ENCODE measurements around the gene GJD4.

GJD4 gene

GRCh38 chr10:35569111-35569707, 35.9 kb upstream of the GJD4 start:
- H3K27me3 ChIP-seq (ENCODE audit: control insufficient read depth, insufficient read depth, low read length), result no peaks in the 10 kb centered on the region
- H3K4me1 ChIP-seq (ENCODE audit: control insufficient read depth, low read depth, low read length), result no peaks in the 10 kb centered on the region
- H3K4me3 ChIP-seq (ENCODE audit: low read length), result no peak overlapping the region
- H3K9me3 ChIP-seq (ENCODE audit: control insufficient read depth, low read depth, low read length), result no peaks in the 10 kb centered on the region
- H3K36me3 ChIP-seq (ENCODE audit: control insufficient read depth, low read depth, low read length), result no peaks in the 10 kb centered on the region
- no peak overlapping the region for H3K9ac ChIP-seq (ENCODE audit: low read length)
- no peak overlapping the region for H3K27ac ChIP-seq (ENCODE audit: low read length)

- Histone ChIP-seq H3K36me3 (ENCODE audit: control insufficient read depth, low read depth, low read length) (no peaks in the 10 kb centered on the region), H3K9ac (ENCODE audit: low read length) (no peak overlapping the region), H3K27ac (ENCODE audit: low read length) (no peak overlapping the region), H3K27me3 (ENCODE audit: control insufficient read depth, insufficient read depth, low read length) (no peaks in the 10 kb centered on the region), H3K4me1 (ENCODE audit: control insufficient read depth, low read depth, low read length) (no peaks in the 10 kb centered on the region), H3K4me3 (ENCODE audit: low read length) (no peak overlapping the region), H3K9me3 (ENCODE audit: control insufficient read depth, low read depth, low read length) (no peaks in the 10 kb centered on the region)
Measured at GRCh38 chr10:35569836-35570235, 35.3 kb upstream of the GJD4 start.

DNA sequence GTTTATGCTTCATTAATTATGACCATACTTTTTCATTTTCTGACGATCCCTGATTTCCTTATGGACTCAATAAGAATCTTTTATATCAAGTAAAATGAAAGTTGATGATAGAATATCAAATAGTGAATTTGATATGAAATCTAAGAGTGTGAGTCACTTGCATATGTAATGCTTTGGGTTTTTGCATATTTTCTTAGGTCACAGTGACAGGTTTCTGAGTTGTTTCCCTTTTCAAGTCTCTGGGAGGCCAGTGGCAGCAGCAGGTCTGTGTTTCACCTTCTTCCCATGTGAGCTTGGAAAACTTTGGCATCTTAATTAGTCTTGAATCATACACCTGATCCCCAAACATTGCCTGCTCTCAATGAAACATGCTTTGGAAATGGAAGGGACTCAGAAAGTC, 34.7 kb upstream of the GJD4 start:
- H3K4me3 ChIP-seq (ENCODE audit: low read length), result no peak overlapping the region
- no peaks in the 10 kb centered on the region for H3K27me3 ChIP-seq (ENCODE audit: control insufficient read depth, insufficient read depth, low read length)
- no peaks in the 10 kb centered on the region for H3K4me1 ChIP-seq (ENCODE audit: control insufficient read depth, low read depth, low read length)
- no peak overlapping the region for H3K27ac ChIP-seq (ENCODE audit: low read length)
- no peaks in the 10 kb centered on the region for H3K9me3 ChIP-seq (ENCODE audit: control insufficient read depth, low read depth, low read length)
- no peak overlapping the region for H3K9ac ChIP-seq (ENCODE audit: low read length)
- no peaks in the 10 kb centered on the region for H3K36me3 ChIP-seq (ENCODE audit: control insufficient read depth, low read depth, low read length)

GRCh38 chr10:35572583-35572982, 32.6 kb upstream of the GJD4 start:
- Histone ChIP-seq H3K27me3 (ENCODE audit: control insufficient read depth, insufficient read depth, low read length) (no peaks in the 10 kb centered on the region), H3K9me3 (ENCODE audit: control insufficient read depth, low read depth, low read length) (no peaks in the 10 kb centered on the region), H3K36me3 (ENCODE audit: control insufficient read depth, low read depth, low read length) (no peaks in the 10 kb centered on the region), H3K4me3 (ENCODE audit: low read length) (no peak overlapping the region), H3K9ac (ENCODE audit: low read length) (no peak overlapping the region), H3K27ac (ENCODE audit: low read length) (no peak overlapping the region), H3K4me1 (ENCODE audit: control insufficient read depth, low read depth, low read length) (no peaks in the 10 kb centered on the region)

- Histone ChIP-seq H3K4me1 (ENCODE audit: control insufficient read depth, low read depth, low read length) (no peaks in the 10 kb centered on the region), H3K9me3 (ENCODE audit: control insufficient read depth, low read depth, low read length) (no peaks in the 10 kb centered on the region), H3K27me3 (ENCODE audit: control insufficient read depth, insufficient read depth, low read length) (no peaks in the 10 kb centered on the region), H3K4me3 (ENCODE audit: low read length) (no peak overlapping the region), H3K27ac (ENCODE audit: low read length) (no peak overlapping the region), H3K9ac (ENCODE audit: low read length) (no peak overlapping the region), H3K36me3 (ENCODE audit: control insufficient read depth, low read depth, low read length) (no peaks in the 10 kb centered on the region)
Measured at GRCh38 chr10:35573796-35574195, 31.3 kb upstream of the GJD4 start.

DNA sequence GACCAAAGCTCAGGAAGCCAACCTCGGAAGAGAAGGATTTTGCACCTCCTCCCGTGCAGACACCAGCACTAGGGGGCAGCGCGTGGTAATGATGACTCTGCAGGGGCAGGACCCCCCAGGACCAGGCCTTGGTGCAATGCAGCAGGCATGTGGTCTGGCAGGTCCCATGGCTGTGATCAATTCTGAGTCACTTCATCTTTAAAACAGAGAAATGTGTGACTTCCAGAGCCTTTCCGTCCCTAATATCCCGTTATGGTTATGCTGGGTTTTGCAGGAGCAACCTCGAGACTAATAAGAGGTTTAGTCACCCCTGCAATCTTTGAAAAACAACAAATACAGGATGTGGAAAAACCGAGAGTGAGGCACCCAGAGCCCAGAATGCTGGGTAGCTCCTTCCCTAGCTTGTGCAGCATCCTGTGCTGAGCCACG, 30.2 kb upstream of the GJD4 start:
- Histone ChIP-seq H3K4me1 (ENCODE audit: control insufficient read depth, low read depth, low read length) (no peaks in the 10 kb centered on the region), H3K9ac (ENCODE audit: low read length) (no peak overlapping the region), H3K27me3 (ENCODE audit: control insufficient read depth, insufficient read depth, low read length) (no peaks in the 10 kb centered on the region), H3K9me3 (ENCODE audit: control insufficient read depth, low read depth, low read length) (no peaks in the 10 kb centered on the region), H3K4me3 (ENCODE audit: low read length) (no peak overlapping the region), H3K36me3 (ENCODE audit: control insufficient read depth, low read depth, low read length) (no peaks in the 10 kb centered on the region), H3K27ac (ENCODE audit: low read length) (no peak overlapping the region)

DNA sequence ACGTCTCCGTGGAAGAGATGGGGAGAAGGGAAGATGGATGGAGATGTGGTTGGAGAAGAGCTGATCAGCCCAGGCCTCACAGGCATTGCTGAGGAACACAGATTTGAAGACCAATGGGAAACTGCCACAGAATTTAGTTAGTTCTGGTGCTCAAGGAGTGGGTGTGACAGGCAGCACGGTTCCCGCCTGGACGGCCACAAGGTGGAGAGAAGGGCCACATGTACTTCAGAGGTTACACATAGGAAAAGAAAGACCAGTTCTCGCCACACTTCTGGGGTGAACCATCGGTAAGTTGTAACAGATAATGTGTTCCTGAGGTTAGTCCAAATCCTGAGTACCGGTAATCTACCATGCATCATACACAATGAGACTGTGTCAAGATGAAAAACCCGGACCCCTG, 29.5 kb upstream of the GJD4 start:
- H3K36me3 ChIP-seq (ENCODE audit: control insufficient read depth, low read depth, low read length), result no peaks in the 10 kb centered on the region
- H3K4me3 ChIP-seq (ENCODE audit: low read length), result no peak overlapping the region
- H3K9ac ChIP-seq (ENCODE audit: low read length), result no peak overlapping the region
- no peaks in the 10 kb centered on the region for H3K27me3 ChIP-seq (ENCODE audit: control insufficient read depth, insufficient read depth, low read length)
- no peaks in the 10 kb centered on the region for H3K4me1 ChIP-seq (ENCODE audit: control insufficient read depth, low read depth, low read length)
- H3K27ac ChIP-seq (ENCODE audit: low read length), result no peak overlapping the region
- no peaks in the 10 kb centered on the region for H3K9me3 ChIP-seq (ENCODE audit: control insufficient read depth, low read depth, low read length)

DNA sequence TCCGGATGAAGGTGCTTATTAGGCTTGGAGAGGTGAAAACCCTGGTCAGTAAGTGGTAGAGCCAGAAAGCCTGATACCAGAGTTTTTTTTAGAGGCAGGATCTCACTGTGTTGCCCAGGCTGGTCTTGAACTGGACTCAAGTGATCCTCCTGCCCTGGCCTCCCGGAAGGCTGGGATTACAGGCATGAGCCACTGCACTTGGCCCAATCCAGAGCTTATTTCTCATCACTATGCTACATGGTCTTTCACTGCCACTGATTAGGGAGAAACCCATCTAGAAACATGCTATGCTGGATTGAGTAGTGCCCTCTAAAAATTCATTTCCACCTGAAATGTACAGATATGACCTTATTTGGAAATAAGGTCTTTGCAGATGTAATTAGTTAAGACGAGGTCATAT, 28.4 kb upstream of the GJD4 start:
- H3K27me3 ChIP-seq (ENCODE audit: control insufficient read depth, insufficient read depth, low read length), result no peaks in the 10 kb centered on the region
- H3K4me1 ChIP-seq (ENCODE audit: control insufficient read depth, low read depth, low read length), result no peaks in the 10 kb centered on the region
- no peak overlapping the region for H3K4me3 ChIP-seq (ENCODE audit: low read length)
- no peak overlapping the region for H3K9ac ChIP-seq (ENCODE audit: low read length)
- H3K9me3 ChIP-seq (ENCODE audit: control insufficient read depth, low read depth, low read length), result no peaks in the 10 kb centered on the region
- H3K27ac ChIP-seq (ENCODE audit: low read length), result no peak overlapping the region
- H3K36me3 ChIP-seq (ENCODE audit: control insufficient read depth, low read depth, low read length), result no peaks in the 10 kb centered on the region

GRCh38 chr10:35577926-35578617, 27.1 kb upstream of the GJD4 start:
- Histone ChIP-seq H3K9me3 (ENCODE audit: control insufficient read depth, low read depth, low read length) (no peaks in the 10 kb centered on the region), H3K36me3 (ENCODE audit: control insufficient read depth, low read depth, low read length) (no peaks in the 10 kb centered on the region), H3K27ac (ENCODE audit: low read length) (no peak overlapping the region), H3K27me3 (ENCODE audit: control insufficient read depth, insufficient read depth, low read length) (no peaks in the 10 kb centered on the region), H3K4me3 (ENCODE audit: low read length) (no peak overlapping the region), H3K9ac (ENCODE audit: low read length) (no peak overlapping the region), H3K4me1 (ENCODE audit: control insufficient read depth, low read depth, low read length) (no peaks in the 10 kb centered on the region)

DNA sequence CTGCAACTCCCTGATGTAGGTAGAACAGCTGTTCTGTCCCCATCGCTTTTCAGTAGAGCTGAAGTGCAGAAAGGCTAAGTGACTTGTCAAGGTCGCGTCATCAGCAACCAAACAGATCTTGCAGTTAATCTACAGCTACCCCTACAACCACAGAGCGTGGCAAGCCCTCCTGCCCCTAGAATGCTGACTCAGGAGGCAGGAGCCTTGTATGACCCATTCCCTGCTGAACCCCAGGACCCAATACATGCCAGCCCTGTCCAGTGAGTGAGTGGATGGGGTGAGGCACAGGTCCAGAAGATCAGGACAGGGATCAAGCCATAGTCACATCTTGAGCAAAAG, 26.6 kb upstream of the GJD4 start:
- Histone ChIP-seq H3K36me3 (ENCODE audit: control insufficient read depth, low read depth, low read length) (no peaks in the 10 kb centered on the region), H3K27ac (ENCODE audit: low read length) (no peak overlapping the region), H3K9me3 (ENCODE audit: control insufficient read depth, low read depth, low read length) (no peaks in the 10 kb centered on the region), H3K4me1 (ENCODE audit: control insufficient read depth, low read depth, low read length) (no peaks in the 10 kb centered on the region), H3K4me3 (ENCODE audit: low read length) (no peak overlapping the region), H3K9ac (ENCODE audit: low read length) (no peak overlapping the region), H3K27me3 (ENCODE audit: control insufficient read depth, insufficient read depth, low read length) (no peaks in the 10 kb centered on the region)

DNA sequence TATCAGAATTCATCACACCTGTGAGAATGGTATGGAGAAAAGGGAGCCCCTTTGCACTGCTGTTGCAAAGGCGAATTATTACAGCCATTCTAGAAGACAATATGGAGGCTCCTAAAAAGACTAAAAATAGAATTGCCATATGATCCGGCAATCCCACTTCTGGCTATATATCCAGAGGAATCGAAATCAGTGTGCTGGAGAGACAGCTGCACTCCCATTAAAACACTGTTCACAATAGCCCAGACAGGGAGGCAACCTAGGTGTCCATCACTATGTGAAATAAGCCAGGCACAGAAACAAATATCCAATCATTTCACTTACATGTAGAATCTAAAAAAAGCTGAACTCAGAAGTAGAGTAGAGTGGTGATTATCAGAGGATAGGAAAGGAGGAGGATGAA, 26.0 kb upstream of the GJD4 start:
- no peaks in the 10 kb centered on the region for H3K27me3 ChIP-seq (ENCODE audit: control insufficient read depth, insufficient read depth, low read length)
- H3K36me3 ChIP-seq (ENCODE audit: control insufficient read depth, low read depth, low read length), result no peaks in the 10 kb centered on the region
- H3K4me1 ChIP-seq (ENCODE audit: control insufficient read depth, low read depth, low read length), result no peaks in the 10 kb centered on the region

DNA sequence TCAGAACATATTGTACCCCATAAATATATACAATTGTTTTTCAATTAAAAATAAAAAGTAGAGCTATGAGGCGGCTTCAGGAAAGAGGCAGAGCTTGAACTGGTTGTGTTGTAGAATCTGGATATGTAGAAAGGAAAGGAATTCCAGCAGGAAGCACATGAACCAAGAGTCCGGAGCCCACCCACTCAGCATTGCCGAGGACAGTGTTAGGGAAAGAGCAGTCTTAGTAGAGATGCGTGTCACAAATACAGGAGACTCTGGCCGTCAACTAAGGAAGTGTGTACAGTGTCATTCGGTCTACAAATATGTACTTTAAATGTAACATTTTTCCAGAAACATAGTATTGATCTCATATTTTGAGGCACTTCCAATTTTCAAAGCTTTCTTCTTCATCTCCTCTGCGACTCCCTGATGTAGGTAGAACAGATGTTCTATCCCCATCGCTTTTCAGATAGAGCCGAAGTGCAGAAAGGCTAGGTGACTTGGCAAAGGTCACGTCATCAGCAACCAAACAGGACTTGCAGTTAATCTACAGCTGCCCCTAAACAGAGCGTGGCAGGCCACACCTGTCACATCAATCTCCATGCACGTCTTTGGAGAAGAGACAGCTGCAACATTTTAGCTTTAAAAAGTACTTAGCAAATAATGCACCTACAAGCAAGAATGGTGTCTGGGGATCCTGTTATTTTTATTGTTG, 25.3 kb upstream of the GJD4 start:
- Histone ChIP-seq H3K9me3 (ENCODE audit: control insufficient read depth, low read depth, low read length) (no peaks in the 10 kb centered on the region), H3K4me3 (ENCODE audit: low read length) (no peak overlapping the region), H3K4me1 (ENCODE audit: control insufficient read depth, low read depth, low read length) (no peaks in the 10 kb centered on the region), H3K27me3 (ENCODE audit: control insufficient read depth, insufficient read depth, low read length) (no peaks in the 10 kb centered on the region), H3K27ac (ENCODE audit: low read length) (no peak overlapping the region), H3K36me3 (ENCODE audit: control insufficient read depth, low read depth, low read length) (no peaks in the 10 kb centered on the region), H3K9ac (ENCODE audit: low read length) (no peak overlapping the region)

More for the DNA sequence above, 26.0 kb upstream of the GJD4 start:
- Histone ChIP-seq H3K27ac (ENCODE audit: low read length) (no peak overlapping the region), H3K9ac (ENCODE audit: low read length) (no peak overlapping the region), H3K9me3 (ENCODE audit: control insufficient read depth, low read depth, low read length) (no peaks in the 10 kb centered on the region), H3K4me3 (ENCODE audit: low read length) (no peak overlapping the region)
